ENCODE measurements around the gene CEP97.
"Not testable (repeated sequence)": the region's sequence is repeated elsewhere in the genome, so short reads cannot be mapped to it uniquely, and the experiment has no call there.

DNA sequence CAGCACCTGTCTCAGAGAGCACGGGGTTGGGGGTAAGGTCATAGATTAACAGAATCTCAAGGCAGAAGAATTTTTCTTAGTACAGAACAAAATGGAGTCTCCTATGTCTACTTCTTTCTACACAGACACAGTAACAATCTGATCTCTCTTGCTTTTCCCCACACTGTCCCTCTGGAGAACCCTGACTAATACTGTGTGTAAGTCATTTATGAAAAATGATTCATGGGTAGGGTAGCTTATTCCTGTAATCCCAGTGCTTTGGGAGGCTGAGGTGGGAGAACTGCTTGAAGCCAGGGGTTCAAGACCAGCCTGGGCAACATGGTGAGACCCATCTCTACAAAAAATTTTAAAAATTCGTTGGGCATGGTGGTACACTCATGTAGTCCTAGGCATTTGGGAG, 19.8 kb upstream of the CEP97 start:
- TF ChIP-seq, protein P1, sequence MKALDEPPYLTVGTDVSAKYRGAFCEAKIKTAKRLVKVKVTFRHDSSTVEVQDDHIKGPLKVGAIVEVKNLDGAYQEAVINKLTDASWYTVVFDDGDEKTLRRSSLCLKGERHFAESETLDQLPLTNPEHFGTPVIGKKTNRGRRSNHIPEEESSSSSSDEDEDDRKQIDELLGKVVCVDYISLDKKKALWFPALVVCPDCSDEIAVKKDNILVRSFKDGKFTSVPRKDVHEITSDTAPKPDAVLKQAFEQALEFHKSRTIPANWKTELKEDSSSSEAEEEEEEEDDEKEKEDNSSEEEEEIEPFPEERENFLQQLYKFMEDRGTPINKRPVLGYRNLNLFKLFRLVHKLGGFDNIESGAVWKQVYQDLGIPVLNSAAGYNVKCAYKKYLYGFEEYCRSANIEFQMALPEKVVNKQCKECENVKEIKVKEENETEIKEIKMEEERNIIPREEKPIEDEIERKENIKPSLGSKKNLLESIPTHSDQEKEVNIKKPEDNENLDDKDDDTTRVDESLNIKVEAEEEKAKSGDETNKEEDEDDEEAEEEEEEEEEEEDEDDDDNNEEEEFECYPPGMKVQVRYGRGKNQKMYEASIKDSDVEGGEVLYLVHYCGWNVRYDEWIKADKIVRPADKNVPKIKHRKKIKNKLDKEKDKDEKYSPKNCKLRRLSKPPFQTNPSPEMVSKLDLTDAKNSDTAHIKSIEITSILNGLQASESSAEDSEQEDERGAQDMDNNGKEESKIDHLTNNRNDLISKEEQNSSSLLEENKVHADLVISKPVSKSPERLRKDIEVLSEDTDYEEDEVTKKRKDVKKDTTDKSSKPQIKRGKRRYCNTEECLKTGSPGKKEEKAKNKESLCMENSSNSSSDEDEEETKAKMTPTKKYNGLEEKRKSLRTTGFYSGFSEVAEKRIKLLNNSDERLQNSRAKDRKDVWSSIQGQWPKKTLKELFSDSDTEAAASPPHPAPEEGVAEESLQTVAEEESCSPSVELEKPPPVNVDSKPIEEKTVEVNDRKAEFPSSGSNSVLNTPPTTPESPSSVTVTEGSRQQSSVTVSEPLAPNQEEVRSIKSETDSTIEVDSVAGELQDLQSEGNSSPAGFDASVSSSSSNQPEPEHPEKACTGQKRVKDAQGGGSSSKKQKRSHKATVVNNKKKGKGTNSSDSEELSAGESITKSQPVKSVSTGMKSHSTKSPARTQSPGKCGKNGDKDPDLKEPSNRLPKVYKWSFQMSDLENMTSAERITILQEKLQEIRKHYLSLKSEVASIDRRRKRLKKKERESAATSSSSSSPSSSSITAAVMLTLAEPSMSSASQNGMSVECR (CRISPR knock-in tag; IDR thresholded peaks at IDR 0.05; ENCODE audit: borderline replicate concordance) = not testable (repeated sequence)
- not testable (repeated sequence) for TF ChIP-seq KAT7 (CRISPR knock-in tag; IDR thresholded peaks at IDR 0.05; ENCODE audit: borderline replicate concordance); CTCF (IDR thresholded peaks at IDR 0.05); ESRRA (CRISPR knock-in tag; IDR thresholded peaks at IDR 0.05; ENCODE audit: borderline replicate concordance); CREB1 (CRISPR knock-in tag; IDR thresholded peaks at IDR 0.05)
- TF ChIP-seq, protein P2, sequence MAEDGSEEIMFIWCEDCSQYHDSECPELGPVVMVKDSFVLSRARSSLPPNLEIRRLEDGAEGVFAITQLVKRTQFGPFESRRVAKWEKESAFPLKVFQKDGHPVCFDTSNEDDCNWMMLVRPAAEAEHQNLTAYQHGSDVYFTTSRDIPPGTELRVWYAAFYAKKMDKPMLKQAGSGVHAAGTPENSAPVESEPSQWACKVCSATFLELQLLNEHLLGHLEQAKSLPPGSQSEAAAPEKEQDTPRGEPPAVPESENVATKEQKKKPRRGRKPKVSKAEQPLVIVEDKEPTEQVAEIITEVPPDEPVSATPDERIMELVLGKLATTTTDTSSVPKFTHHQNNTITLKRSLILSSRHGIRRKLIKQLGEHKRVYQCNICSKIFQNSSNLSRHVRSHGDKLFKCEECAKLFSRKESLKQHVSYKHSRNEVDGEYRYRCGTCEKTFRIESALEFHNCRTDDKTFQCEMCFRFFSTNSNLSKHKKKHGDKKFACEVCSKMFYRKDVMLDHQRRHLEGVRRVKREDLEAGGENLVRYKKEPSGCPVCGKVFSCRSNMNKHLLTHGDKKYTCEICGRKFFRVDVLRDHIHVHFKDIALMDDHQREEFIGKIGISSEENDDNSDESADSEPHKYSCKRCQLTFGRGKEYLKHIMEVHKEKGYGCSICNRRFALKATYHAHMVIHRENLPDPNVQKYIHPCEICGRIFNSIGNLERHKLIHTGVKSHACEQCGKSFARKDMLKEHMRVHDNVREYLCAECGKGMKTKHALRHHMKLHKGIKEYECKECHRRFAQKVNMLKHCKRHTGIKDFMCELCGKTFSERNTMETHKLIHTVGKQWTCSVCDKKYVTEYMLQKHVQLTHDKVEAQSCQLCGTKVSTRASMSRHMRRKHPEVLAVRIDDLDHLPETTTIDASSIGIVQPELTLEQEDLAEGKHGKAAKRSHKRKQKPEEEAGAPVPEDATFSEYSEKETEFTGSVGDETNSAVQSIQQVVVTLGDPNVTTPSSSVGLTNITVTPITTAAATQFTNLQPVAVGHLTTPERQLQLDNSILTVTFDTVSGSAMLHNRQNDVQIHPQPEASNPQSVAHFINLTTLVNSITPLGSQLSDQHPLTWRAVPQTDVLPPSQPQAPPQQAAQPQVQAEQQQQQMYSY (CRISPR knock-in tag; IDR thresholded peaks at IDR 0.05) = not testable (repeated sequence)
- TF ChIP-seq, protein P3, sequence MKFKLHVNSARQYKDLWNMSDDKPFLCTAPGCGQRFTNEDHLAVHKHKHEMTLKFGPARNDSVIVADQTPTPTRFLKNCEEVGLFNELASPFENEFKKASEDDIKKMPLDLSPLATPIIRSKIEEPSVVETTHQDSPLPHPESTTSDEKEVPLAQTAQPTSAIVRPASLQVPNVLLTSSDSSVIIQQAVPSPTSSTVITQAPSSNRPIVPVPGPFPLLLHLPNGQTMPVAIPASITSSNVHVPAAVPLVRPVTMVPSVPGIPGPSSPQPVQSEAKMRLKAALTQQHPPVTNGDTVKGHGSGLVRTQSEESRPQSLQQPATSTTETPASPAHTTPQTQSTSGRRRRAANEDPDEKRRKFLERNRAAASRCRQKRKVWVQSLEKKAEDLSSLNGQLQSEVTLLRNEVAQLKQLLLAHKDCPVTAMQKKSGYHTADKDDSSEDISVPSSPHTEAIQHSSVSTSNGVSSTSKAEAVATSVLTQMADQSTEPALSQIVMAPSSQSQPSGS (CRISPR knock-in tag; IDR thresholded peaks at IDR 0.05; ENCODE audit: borderline replicate concordance, low read depth) = not testable (repeated sequence)

Measured in WTC11 (cell line).